Liver (tissue), 9 donors: ENCODE results near the gene VWDE. TPM values are rescaled to one million over a fixed set of nuclear protein-coding genes. Genes with fewer than 3 reads are reported as not detected.

Experiments
- DNase-seq: peaks from one replicate; pipeline ENCODE4 v3.0.0-alpha.2; 2017; ENCODE audit warnings: low spot score
- H3K27ac ChIP-seq, 2 donors: one replicate each; pipeline ENCODE4 v1.7.0; 2013; ENCODE audit warnings: inconsistent platforms in 2 of 2, low read length in 2 of 2, control low read depth in 1 of 2, low read depth in 1 of 2, mild to moderate bottlenecking in 1 of 2
- H3K27me3 ChIP-seq, 4 donors: one replicate each; pipeline versions ENCODE4 v1.6.1 to v1.7.0; 2013; ENCODE audit warnings: low read length in 3 of 4, inconsistent platforms in 1 of 4, mild to moderate bottlenecking in 1 of 4, moderate library complexity in 1 of 4; ENCODE audit not compliant: control insufficient read depth in 4 of 4, insufficient read depth in 4 of 4
- H3K36me3 ChIP-seq, 4 donors: one replicate each; pipeline versions ENCODE4 v1.6.1 to v1.7.0; 2013; ENCODE audit warnings: low read length in 3 of 4, mild to moderate bottlenecking in 3 of 4, low read depth in 1 of 4, moderate library complexity in 1 of 4; ENCODE audit not compliant: control insufficient read depth in 4 of 4, insufficient read depth in 3 of 4
- H3K4me1 ChIP-seq, 4 donors: one replicate each; pipeline versions ENCODE4 v1.6.1 to v1.7.0; 2013; ENCODE audit warnings: low read length in 3 of 4, mild to moderate bottlenecking in 3 of 4, moderate library complexity in 1 of 4; ENCODE audit not compliant: control insufficient read depth in 4 of 4, insufficient read depth in 4 of 4
- H3K4me3 ChIP-seq, 3 donors: one replicate each; pipeline versions ENCODE4 v1.6.1 to v1.7.0; 2013; ENCODE audit warnings: low read length in 3 of 3, control low read depth in 1 of 3, low read depth in 1 of 3, mild to moderate bottlenecking in 1 of 3
- H3K9ac ChIP-seq, 2 donors: one replicate each; pipeline ENCODE4 v1.7.0; 2013; ENCODE audit warnings: low read length in 2 of 2, mild to moderate bottlenecking in 2 of 2, moderate library complexity in 2 of 2, control low read depth in 1 of 2, low read depth in 1 of 2
- H3K9me3 ChIP-seq, 4 donors: one replicate each; pipeline versions ENCODE4 v1.6.1 to v1.7.0; 2013; ENCODE audit warnings: low read length in 3 of 4; ENCODE audit not compliant: control insufficient read depth in 4 of 4
- FOXA2 ChIP-seq: IDR thresholded peaks from 2 replicates; pipeline ENCODE4 v1.6.1; 2016; ENCODE audit warnings: antibody characterized with exemption
- HNF4G ChIP-seq: IDR thresholded peaks from 2 replicates; pipeline ENCODE4 v1.6.1; 2016; ENCODE audit warnings: antibody characterized with exemption
- JUND ChIP-seq, 2 donors: IDR thresholded peaks; 2 replicates each; pipeline ENCODE4 v1.6.1; 2016; ENCODE audit warnings: antibody characterized with exemption in 2 of 2
- RAD21 ChIP-seq, 2 donors: IDR thresholded peaks; 2 replicates each; pipeline ENCODE4 v1.6.1; 2016; ENCODE audit warnings: antibody characterized with exemption in 2 of 2, mild to moderate bottlenecking in 2 of 2
- TAF1 ChIP-seq: conservative IDR thresholded peaks from 2 replicates; pipeline ENCODE4 v1.6.1; 2016; ENCODE audit warnings: antibody characterized with exemption, mild to moderate bottlenecking
- YY1 ChIP-seq: IDR thresholded peaks from 2 replicates; pipeline ENCODE4 v1.6.1; 2016; ENCODE audit warnings: antibody characterized with exemption, mild to moderate bottlenecking
- WGBS: extraction: QIAGEN DNeasy Blood & Tissue Kit; methylation state at CpG from one replicate; pipeline ENCODE4 v1.1.7; 2013; 5-methylcytosine and 5-hydroxymethylcytosine counted together
- polyA plus RNA-seq, 2 donors: library from polyadenylated mRNA; stranded (reverse) in 1 of 2; unstranded in 1 of 2; fragments of 200-250 nt in 1 of 2; fragments of >200 nt in 1 of 2; fragmentation: Nextera tagmentation in 1 of 2; extraction: Ambion mirVana in 1 of 2; gene quantifications; one replicate each; pipeline versions ENCODE4 v1.2.1 to v1.2.3, GENCODE V29; 2013 to 2015
- total RNA-seq, 2 donors: library from RNA; depleted of rRNA; stranded (reverse); fragments of >200 nt; gene quantifications; one replicate each; pipeline ENCODE4 v1.2.3, GENCODE V29; 2014
- TF ChIP-seq, protein P1 (sequence below): IDR thresholded peaks from 2 replicates; pipeline ENCODE4 v1.6.1; 2016; ENCODE audit warnings: antibody characterized with exemption
- TF ChIP-seq, protein P2 (sequence below): IDR thresholded peaks from 2 replicates; pipeline ENCODE4 v1.6.1; 2016; ENCODE audit warnings: antibody characterized with exemption
- TF ChIP-seq, protein P3 (sequence below): IDR thresholded peaks from 2 replicates; pipeline ENCODE4 v1.6.1; 2016; ENCODE audit warnings: antibody characterized with exemption, mild to moderate bottlenecking
- donor health status: healthy.
- donor health status: healthy.
- donor health status: healthy.
- donor health status: healthy.
- donor health status: healthy.

The VWDE gene
- total and polyA plus RNA-seq, 4 donors = 0.05 to 0.59 (median 0.12) TPM

DNA sequence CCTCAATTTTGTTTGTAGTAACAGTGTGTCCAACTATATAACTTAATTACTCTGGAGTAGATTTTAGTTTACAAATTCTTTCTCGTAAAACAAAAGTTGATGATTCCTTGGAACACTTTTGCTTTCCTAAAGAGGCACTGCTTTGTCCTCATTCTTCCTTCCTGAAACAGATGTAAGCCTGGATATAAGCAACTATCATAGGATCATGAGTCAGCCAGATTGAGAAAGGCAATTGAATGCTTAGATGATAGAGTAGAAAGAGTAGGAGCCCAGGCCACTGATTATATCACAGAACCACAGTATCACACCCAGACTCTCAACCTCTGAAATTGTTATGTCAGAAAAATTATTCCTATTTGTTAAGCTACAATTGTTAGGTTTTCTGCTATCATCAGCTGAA, 122.6 kb downstream of the VWDE start:
- no peak for DNase-seq
- no peaks in the 10 kb centered on the region for H3K36me3 ChIP-seq
- no peaks in the 10 kb centered on the region for H3K4me1 ChIP-seq
- no peak overlapping the region for H3K9ac ChIP-seq
- no peak overlapping the region for H3K4me3 ChIP-seq
- H3K27ac ChIP-seq = no peak overlapping the region
- H3K9me3 ChIP-seq = peaks cover 0 to 5% (median under 1%) of the 10 kb centered on the region in 4 donors
- WGBS = 72% methylated on average over 1 of the region's 1 CpG
- no peak for TF ChIP-seq YY1
- no peak for TF ChIP-seq HNF4G
- TF ChIP-seq FOXA2 = no peak
- no peak for TF ChIP-seq RAD21 (IDR thresholded peaks at IDR 0.05)
- TF ChIP-seq, protein P1, sequence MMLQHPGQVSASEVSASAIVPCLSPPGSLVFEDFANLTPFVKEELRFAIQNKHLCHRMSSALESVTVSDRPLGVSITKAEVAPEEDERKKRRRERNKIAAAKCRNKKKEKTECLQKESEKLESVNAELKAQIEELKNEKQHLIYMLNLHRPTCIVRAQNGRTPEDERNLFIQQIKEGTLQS = no peak
- TF ChIP-seq, protein P2, sequence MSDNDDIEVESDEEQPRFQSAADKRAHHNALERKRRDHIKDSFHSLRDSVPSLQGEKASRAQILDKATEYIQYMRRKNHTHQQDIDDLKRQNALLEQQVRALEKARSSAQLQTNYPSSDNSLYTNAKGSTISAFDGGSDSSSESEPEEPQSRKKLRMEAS = no peak
- TF ChIP-seq JUND (IDR thresholded peaks at IDR 0.05) = no peak
- no peak for TF ChIP-seq TAF1
- TF ChIP-seq, protein P3, sequence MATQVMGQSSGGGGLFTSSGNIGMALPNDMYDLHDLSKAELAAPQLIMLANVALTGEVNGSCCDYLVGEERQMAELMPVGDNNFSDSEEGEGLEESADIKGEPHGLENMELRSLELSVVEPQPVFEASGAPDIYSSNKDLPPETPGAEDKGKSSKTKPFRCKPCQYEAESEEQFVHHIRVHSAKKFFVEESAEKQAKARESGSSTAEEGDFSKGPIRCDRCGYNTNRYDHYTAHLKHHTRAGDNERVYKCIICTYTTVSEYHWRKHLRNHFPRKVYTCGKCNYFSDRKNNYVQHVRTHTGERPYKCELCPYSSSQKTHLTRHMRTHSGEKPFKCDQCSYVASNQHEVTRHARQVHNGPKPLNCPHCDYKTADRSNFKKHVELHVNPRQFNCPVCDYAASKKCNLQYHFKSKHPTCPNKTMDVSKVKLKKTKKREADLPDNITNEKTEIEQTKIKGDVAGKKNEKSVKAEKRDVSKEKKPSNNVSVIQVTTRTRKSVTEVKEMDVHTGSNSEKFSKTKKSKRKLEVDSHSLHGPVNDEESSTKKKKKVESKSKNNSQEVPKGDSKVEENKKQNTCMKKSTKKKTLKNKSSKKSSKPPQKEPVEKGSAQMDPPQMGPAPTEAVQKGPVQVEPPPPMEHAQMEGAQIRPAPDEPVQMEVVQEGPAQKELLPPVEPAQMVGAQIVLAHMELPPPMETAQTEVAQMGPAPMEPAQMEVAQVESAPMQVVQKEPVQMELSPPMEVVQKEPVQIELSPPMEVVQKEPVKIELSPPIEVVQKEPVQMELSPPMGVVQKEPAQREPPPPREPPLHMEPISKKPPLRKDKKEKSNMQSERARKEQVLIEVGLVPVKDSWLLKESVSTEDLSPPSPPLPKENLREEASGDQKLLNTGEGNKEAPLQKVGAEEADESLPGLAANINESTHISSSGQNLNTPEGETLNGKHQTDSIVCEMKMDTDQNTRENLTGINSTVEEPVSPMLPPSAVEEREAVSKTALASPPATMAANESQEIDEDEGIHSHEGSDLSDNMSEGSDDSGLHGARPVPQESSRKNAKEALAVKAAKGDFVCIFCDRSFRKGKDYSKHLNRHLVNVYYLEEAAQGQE = no peak
- H3K27me3 ChIP-seq = no peaks in the 10 kb centered on the region

Other genes starting within 250 kb of the VWDE start
- 10 to 100 TPM; 35.1 to 70.2 TPM for gene TMEM106B, start 192.6 kb downstream of the VWDE start, total RNA-seq
- gene TMEM106B, start 192.6 kb downstream of the VWDE start, polyA plus RNA-seq = 10 to 100 TPM; 18.6 to 19.4 TPM
- gene SCIN, start 166.9 kb upstream of the VWDE start, total RNA-seq = under 1 TPM in 1 of 2 donors, not detected in 1; 0.23 TPM
- gene SCIN, start 166.9 kb upstream of the VWDE start, polyA plus RNA-seq = under 1 TPM in 1 of 2 donors, not detected in 1; 0.05 TPM